ENCODE data around the gene PLCH1.

The PLCH1 gene

DNA sequence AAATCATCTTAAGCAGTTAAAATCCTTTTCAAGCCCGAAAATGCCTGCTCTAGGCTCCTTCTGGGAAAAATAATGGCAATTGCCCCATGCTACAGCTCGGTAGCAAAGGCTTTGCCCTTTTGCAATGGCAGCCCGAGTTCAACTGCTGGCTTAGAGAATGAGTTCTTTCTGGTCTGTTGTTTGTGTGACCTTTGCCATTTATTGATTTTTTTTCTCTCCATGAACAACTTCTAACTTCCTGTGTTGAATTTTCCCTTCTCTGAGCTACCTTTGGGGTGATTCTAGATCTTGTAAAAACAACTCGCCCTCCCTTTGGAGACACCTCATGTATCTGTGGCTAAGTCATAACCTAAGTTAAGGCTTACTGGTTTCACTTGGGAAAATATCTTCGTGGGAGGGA, 139.3 kb downstream of the PLCH1 start:
- DNase-seq (ENCODE audit: low read depth), result no peak

- no peak for DNase-seq (ENCODE audit: low read depth)
Measured at GRCh38 chr3:155604967-155605366, 139.9 kb downstream of the PLCH1 start.

DNA sequence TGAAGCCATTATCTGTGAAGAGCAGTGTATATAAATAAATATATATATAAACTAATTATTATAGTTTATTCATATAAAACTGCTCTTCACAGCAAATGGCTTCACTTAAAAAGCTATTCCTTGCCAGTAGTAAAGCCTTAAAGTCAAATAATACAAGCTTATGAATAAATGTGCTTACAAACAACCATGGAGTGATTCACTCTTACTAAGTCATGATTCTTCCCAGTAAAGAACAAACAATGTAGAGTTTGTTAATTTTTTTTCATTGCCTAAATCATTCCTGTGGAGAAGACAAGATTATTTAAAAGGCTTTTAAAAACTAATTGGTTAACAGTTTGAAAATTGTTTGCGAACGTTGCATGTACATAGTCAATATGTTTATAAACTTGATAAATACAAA, 140.7 kb downstream of the PLCH1 start:
- DNase-seq (ENCODE audit: low read depth), result no peak

GRCh38 chr3:155603302-155603701, 141.6 kb downstream of the PLCH1 start:
- DNase-seq (ENCODE audit: low read depth), result no peak

DNA sequence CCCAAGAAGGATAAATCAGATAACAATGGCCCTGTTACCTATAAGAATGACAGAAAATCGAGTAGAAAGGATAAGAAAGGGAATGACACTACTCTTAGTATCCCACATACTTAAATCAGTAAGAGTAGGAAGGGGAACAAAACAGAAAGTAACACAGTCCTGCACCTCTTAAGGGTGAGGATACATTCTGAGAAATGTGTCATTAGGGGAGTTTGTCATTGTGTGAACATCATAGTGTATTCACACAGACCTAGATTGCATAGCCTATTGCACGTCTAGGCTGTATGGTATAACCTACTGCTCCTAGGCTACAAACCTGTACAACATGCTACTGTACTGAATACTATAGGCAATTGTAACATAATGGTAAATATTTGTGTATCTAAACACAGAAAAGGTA, 142.6 kb downstream of the PLCH1 start:
- DNase-seq (ENCODE audit: low read depth), result no peak

- no peak for DNase-seq (ENCODE audit: low read depth)
Measured at GRCh38 chr3:155598671-155599070, 146.2 kb downstream of the PLCH1 start.

DNA sequence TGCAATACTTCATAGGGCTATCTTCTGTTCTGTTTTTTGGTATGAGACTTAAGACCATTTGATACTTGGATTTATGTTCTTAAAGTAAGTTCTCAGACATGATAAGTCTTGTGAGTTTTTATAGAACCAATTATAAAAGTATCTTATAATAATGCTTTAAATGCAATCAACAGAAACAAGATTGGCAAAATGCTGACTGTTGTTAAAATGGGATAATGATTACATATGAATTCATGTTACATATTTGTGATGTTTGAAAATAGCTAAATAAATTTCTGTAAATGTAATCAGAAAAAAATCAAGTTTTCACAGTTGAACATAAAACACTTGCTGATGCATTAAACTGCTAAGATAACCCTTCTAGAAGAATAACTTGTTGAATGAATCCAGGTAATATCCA, 148.3 kb downstream of the PLCH1 start:
- DNase-seq (ENCODE audit: low read depth), result no peak

DNA sequence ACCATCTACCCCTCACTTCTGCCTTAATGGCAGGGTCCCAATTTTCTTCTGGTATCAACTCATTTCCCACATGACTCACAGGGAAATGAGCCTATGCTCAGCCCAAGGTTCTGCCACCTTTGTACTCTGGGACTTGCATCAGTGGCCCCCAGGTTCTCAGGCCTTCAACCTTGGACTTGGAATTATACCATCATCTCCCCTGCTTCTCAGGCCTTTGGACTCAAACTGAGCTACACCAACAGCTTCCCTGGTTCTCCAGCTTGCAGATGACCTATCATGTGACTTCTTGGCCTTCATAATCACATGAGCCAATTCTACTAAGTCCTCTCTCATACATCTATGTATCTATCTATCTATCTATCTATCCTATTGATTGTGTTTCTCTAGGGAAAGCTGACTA, 149.5 kb downstream of the PLCH1 start:
- DNase-seq (ENCODE audit: low read depth), result no peak

GRCh38 chr3:155594526-155595187, 150.2 kb downstream of the PLCH1 start:
- no peak for DNase-seq (ENCODE audit: low read depth)

DNA sequence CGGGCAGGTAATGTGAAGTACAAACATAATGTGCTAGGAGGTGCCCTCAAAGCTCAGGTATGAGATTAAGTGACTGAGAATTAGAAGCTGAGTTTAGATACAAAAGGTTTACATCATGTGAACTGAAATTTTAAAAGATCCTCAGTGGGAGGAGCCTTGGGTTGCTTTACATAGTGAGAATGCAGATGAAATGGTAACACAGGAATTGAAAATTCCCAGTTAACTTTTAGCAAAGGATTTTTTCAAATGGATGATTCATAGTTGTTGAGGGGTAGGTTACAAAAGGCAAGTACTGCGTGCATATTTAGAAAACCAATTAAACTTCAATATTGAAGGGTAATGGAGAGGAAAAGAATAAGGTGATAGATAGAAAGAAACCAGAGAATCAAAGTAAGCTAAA, 157.3 kb downstream of the PLCH1 start:
- no peak for DNase-seq (ENCODE audit: low read depth)

GRCh38 chr3:155585384-155585783, 159.5 kb downstream of the PLCH1 start:
- no peak for DNase-seq (ENCODE audit: low read depth)

GRCh38 chr3:155581579-155581978, 163.3 kb downstream of the PLCH1 start:
- no peak for DNase-seq (ENCODE audit: low read depth)

GRCh38 chr3:155572085-155572484, 172.8 kb downstream of the PLCH1 start:
- no peak for DNase-seq (ENCODE audit: low read depth)

DNA sequence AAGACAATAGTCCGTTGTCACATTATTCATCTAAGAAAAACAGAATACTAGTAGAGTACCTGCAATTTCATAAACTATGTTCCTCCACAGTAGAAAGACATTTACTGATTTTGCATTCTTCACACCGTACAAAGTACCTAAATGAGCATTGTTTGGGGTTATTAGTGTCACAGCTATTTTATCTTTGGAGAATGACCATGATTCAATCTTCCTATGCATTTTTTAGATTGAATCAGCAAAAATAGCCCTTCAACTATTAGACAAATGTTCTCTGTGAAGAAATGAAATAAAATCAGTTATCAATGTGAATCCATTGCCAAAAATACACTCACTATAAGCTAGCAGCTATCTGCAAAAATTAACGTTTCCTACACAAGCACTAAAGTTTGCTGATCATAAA, 176.6 kb downstream of the PLCH1 start:
- no peak for DNase-seq (ENCODE audit: low read depth)

GRCh38 chr3:155560594-155560993, 184.3 kb downstream of the PLCH1 start:
- DNase-seq (ENCODE audit: low read depth), result no peak

GRCh38 chr3:155560135-155560534, 184.7 kb downstream of the PLCH1 start:
- no peak for DNase-seq (ENCODE audit: low read depth)

DNA sequence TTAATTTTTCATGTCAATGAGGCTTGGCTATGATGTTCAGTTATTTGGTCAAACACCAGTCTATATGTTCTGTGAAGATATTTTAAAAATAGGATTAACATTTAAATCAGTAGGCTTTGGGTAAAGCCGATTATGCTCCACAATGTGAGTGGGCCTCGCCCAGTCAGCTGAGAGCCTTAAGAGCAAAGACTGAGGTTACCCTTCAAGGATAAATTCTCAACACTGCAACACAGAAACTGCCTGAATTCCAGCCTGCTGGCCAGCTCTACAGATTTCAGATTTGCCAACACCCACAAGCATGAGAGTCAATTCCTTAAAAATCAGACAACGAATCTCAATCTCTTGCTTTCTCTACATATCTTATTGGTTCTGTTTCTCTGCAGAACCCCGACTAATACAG, 188.3 kb downstream of the PLCH1 start:
- no peak for DNase-seq (ENCODE audit: low read depth)

- DNase-seq (ENCODE audit: low read depth), result no peak
Measured at GRCh38 chr3:155555479-155556060, 189.3 kb downstream of the PLCH1 start.

GRCh38 chr3:155554777-155555451, 190.0 kb downstream of the PLCH1 start:
- DNase-seq (ENCODE audit: low read depth), result no peak

GRCh38 chr3:155553780-155554179, 191.1 kb downstream of the PLCH1 start:
- DNase-seq (ENCODE audit: low read depth), result no peak

DNA sequence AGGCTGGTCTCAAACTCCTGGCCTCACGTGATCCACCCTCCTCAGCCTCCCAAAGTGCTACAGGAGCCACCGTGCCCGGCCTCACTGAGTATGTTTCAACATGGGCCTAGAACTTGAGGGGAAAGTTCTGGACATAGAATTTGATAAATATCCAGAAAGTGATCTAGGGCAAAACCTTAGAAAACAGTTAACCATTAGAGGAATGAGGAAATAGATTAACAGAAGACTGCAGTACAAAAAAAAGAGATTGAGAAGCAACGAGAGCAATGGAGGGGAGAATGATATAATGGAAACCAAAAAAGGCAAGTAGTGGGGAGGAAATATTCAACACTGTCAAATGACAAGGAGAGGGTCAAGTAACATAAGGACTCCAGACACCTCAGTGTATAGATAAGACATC, 191.5 kb downstream of the PLCH1 start:
- no peak for DNase-seq (ENCODE audit: low read depth)

DNA sequence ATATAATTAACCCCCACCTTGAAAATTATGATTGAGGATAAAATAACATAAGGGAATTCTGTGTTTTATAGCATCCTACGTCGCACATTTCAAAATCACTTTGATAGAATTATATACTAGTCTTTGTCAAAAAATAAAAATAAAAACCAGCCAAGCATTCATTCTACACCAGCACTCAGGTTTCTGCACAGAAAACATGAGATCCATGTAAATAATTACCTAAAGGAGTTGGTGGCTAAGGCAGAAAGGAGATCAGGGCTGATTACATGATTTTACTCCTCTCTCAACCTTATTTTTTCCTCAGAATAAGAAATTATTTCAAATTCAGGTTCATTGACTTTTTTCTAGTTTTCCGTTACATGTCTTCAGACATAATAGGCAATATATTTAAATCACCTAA, 194.5 kb downstream of the PLCH1 start:
- no peak for DNase-seq (ENCODE audit: low read depth)

GRCh38 chr3:155549087-155549486, 195.8 kb downstream of the PLCH1 start:
- DNase-seq (ENCODE audit: low read depth), result no peak

DNA sequence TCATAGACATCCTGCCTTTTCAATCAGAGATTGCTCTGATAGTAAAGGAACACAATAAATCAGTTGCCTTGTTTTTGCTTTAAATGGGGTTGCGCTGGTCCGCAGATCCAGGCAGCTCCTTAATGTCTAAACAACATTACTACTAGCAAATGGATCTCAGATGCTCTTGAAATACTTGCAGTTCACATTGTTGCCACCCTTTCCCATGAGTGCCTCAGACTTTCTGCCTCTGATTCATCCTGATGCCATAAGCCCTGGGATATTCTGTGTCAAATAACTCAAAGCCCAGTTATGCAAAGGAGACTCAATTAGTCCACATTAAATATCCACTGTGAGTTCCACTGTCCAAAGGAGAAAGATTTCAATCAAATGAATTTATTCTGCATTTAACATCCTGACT, 196.7 kb downstream of the PLCH1 start:
- no peak for DNase-seq (ENCODE audit: low read depth)

All from activated T-cell treated with anti-CD3 and anti-CD28 coated beads for 48 hours (primary cell).